ENCODE measurements around the gene GNG2. TPM values are rescaled to one million over a fixed set of nuclear protein-coding genes. Genes with fewer than 3 reads are reported as not detected.

Gene GNG2
- total RNA-seq, 1 experiment from 2014 or later: 0.23 TPM

DNA sequence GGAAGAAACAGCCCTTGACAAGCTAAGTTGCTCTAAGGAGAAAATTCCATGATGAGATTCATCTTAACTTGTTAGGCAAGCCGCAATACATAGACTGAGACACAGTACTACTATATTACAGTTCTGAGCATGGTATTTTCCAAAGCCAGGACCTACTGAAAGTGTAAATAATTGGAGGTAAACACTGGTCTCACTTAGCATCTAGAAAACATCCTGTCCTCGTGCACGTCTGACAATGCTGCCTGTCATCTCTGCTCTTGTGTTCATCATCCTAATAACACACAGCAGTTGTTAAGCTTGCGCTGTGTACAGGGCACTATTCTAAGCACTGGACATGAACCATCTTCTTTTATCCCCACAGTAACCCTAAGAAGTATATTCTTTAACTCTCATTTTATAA lies 64.2 kb downstream of the GNG2 start:
- in situ Hi-C loops (cut with HindIII; ENCODE audit: low pct_unique_long_range_greater_than_20kb, low sequenced_read_pairs): no loop called here
- ChIA-PET CTCF (no interaction called here), POLR2A (no interaction called here)
- Histone ChIP-seq H3K4me3 (ENCODE audit: low read depth in 2 of 2, low read length in 2 of 2) (no peak overlapping the region), H3K4me1 (ENCODE audit: control insufficient read depth, insufficient read depth, low read length) (no peaks in the 10 kb centered on the region), H3K9me3 (ENCODE audit: control insufficient read depth, insufficient read depth, low read depth, low read length) (no peaks in the 10 kb centered on the region), H3K27me3 (ENCODE audit: control insufficient read depth, insufficient read depth, low read length) (no peaks in the 10 kb centered on the region), H3K36me3 (ENCODE audit: control insufficient read depth, insufficient read depth, low read length) (no peaks in the 10 kb centered on the region), H3K27ac (ENCODE audit: low read length) (no peak overlapping the region)
- intact Hi-C loops (cut with micrococcal nuclease; ENCODE audit: unreplicated experiment): no loop called here
- no TSS peak for BruUV-seq (replicated peaks)
- TF ChIP-seq, protein P1, sequence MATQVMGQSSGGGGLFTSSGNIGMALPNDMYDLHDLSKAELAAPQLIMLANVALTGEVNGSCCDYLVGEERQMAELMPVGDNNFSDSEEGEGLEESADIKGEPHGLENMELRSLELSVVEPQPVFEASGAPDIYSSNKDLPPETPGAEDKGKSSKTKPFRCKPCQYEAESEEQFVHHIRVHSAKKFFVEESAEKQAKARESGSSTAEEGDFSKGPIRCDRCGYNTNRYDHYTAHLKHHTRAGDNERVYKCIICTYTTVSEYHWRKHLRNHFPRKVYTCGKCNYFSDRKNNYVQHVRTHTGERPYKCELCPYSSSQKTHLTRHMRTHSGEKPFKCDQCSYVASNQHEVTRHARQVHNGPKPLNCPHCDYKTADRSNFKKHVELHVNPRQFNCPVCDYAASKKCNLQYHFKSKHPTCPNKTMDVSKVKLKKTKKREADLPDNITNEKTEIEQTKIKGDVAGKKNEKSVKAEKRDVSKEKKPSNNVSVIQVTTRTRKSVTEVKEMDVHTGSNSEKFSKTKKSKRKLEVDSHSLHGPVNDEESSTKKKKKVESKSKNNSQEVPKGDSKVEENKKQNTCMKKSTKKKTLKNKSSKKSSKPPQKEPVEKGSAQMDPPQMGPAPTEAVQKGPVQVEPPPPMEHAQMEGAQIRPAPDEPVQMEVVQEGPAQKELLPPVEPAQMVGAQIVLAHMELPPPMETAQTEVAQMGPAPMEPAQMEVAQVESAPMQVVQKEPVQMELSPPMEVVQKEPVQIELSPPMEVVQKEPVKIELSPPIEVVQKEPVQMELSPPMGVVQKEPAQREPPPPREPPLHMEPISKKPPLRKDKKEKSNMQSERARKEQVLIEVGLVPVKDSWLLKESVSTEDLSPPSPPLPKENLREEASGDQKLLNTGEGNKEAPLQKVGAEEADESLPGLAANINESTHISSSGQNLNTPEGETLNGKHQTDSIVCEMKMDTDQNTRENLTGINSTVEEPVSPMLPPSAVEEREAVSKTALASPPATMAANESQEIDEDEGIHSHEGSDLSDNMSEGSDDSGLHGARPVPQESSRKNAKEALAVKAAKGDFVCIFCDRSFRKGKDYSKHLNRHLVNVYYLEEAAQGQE (IDR thresholded peaks at IDR 0.05; ENCODE audit: insufficient read depth in 1 of 2, low read depth in 2 of 2, low read length in 1 of 2): no peak
- TF ChIP-seq TCF7L2 (IDR thresholded peaks at IDR 0.05; ENCODE audit: low read depth, low read length): no peak
- DNase-seq (ENCODE audit: low read depth, low spot score): no peak
- no peak for ATAC-seq

DNA sequence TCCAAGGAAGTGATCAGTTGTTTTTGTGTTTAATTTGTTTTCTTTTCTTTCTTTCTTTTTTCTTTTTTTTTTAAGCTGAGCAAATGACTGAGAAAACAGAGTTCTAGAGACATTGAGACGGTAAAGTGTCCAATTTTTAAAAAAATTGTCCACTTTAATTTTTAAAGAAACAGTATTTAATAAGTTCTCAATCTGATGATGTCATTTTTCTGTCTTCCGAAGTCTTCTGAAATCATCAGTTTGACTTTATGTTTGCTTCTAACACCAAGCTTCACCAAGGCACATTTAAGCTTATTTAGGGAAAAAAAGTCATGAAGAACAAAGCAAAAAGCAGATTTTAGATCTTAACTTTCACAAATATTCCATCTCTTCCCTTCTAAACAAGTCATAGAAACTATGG lies 65.6 kb downstream of the GNG2 start:
- H3K36me3 ChIP-seq (ENCODE audit: control insufficient read depth, insufficient read depth, low read length): no peaks in the 10 kb centered on the region
- no peak for DNase-seq (ENCODE audit: low read depth, low spot score)
- intact Hi-C loops (cut with micrococcal nuclease; ENCODE audit: unreplicated experiment) (no loop called here), in situ Hi-C loops (cut with HindIII; ENCODE audit: low pct_unique_long_range_greater_than_20kb, low sequenced_read_pairs) (no loop called here)
- H3K4me3 ChIP-seq (ENCODE audit: low read depth in 2 of 2, low read length in 2 of 2): no peak overlapping the region
- no peak overlapping the region for H3K27ac ChIP-seq (ENCODE audit: low read length)
- H3K27me3 ChIP-seq (ENCODE audit: control insufficient read depth, insufficient read depth, low read length): no peaks in the 10 kb centered on the region
- no peaks in the 10 kb centered on the region for H3K9me3 ChIP-seq (ENCODE audit: control insufficient read depth, insufficient read depth, low read depth, low read length)
- no TSS peak for BruUV-seq (replicated peaks)
- TF ChIP-seq POLR2AphosphoS5 (IDR thresholded peaks at IDR 0.05; ENCODE audit: low read depth, low read length): no peak
- TF ChIP-seq TCF7L2 (IDR thresholded peaks at IDR 0.05; ENCODE audit: low read depth, low read length): no peak
- TF ChIP-seq, protein P1 (IDR thresholded peaks at IDR 0.05; ENCODE audit: insufficient read depth in 1 of 2, low read depth in 2 of 2, low read length in 1 of 2): no peak
- TF ChIP-seq, protein P2, sequence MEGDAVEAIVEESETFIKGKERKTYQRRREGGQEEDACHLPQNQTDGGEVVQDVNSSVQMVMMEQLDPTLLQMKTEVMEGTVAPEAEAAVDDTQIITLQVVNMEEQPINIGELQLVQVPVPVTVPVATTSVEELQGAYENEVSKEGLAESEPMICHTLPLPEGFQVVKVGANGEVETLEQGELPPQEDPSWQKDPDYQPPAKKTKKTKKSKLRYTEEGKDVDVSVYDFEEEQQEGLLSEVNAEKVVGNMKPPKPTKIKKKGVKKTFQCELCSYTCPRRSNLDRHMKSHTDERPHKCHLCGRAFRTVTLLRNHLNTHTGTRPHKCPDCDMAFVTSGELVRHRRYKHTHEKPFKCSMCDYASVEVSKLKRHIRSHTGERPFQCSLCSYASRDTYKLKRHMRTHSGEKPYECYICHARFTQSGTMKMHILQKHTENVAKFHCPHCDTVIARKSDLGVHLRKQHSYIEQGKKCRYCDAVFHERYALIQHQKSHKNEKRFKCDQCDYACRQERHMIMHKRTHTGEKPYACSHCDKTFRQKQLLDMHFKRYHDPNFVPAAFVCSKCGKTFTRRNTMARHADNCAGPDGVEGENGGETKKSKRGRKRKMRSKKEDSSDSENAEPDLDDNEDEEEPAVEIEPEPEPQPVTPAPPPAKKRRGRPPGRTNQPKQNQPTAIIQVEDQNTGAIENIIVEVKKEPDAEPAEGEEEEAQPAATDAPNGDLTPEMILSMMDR (IDR thresholded peaks at IDR 0.05): no peak
- no peak for TF ChIP-seq SIN3A (IDR thresholded peaks at IDR 0.05; ENCODE audit: borderline replicate concordance, insufficient read depth, low read depth, low read length)
- no peaks in the 10 kb centered on the region for H3K4me1 ChIP-seq (ENCODE audit: control insufficient read depth, insufficient read depth, low read length)
- CTCF ChIA-PET: no interaction called here
- ATAC-seq: no peak
- POLR2A ChIA-PET: no interaction called here

Data from Panc1 (cell line).